Transverse colon (tissue), 4 donors: ENCODE measurements around the gene MOB1B. TPM values are rescaled to one million over a fixed set of nuclear protein-coding genes. Genes with fewer than 3 reads are reported as not detected.

Experiments
- DNase-seq: peaks from one replicate; pipeline ENCODE4 v3.0.0-alpha.2; 2019
- H3K27ac ChIP-seq, 4 donors: fragments of 200-600 bp; sonication (generic); 2 replicates each; pipeline ENCODE4 v1.5.1; 2016 to 2018; ENCODE audit warnings: inconsistent platforms in 4 of 4
- H3K27me3 ChIP-seq: fragments of 200-600 bp; sonication (generic); 2 replicates; pipeline ENCODE4 v1.5.1; 2017; ENCODE audit warnings: inconsistent platforms
- H3K36me3 ChIP-seq, 4 donors: fragments of 200-600 bp; sonication (generic); 2 replicates each; pipeline ENCODE4 v1.5.1; 2017 to 2019; ENCODE audit warnings: inconsistent platforms in 4 of 4
- H3K4me1 ChIP-seq, 4 donors: fragments of 200-600 bp; sonication (generic); 2 replicates each; pipeline ENCODE4 v1.5.1; 2017 to 2020; ENCODE audit warnings: inconsistent platforms in 4 of 4
- H3K4me3 ChIP-seq, 4 donors: fragments of 200-600 bp; sonication (generic); 1 replicate in 1 of 4; 2 replicates in 3 of 4; pipeline versions ENCODE4 v1.5.1 to v1.6.1; 2017 to 2019; ENCODE audit warnings: inconsistent platforms in 4 of 4
- H3K9me3 ChIP-seq, 2 donors: fragments of 200-600 bp; sonication (generic); 2 replicates each; pipeline ENCODE4 v1.5.1; 2017 to 2019; ENCODE audit warnings: inconsistent platforms in 2 of 2
- CTCF ChIP-seq, 5 experiments: fragments of 200-600 bp in 3 of 5; fragments of 450-650 bp in 2 of 5; sonication (generic) in 3 of 5; IDR thresholded peaks; 1 replicate in 2 of 5; 2 replicates in 3 of 5; pipeline ENCODE4 v1.5.1; 2016 to 2017; ENCODE audit warnings: antibody characterized with exemption in 5 of 5, inconsistent platforms in 3 of 5, mild to moderate bottlenecking in 2 of 5, moderate library complexity in 1 of 5
- EP300 ChIP-seq: sonication (generic); formaldehyde crosslinking; IDR thresholded peaks from one replicate; pipeline ENCODE4 v1.6.1; 2017; ENCODE audit warnings: antibody characterized with exemption, low read depth
- POLR2A ChIP-seq: fragments of 450-650 bp; IDR thresholded peaks from one replicate; pipeline ENCODE4 v1.6.1; 2016; ENCODE audit warnings: antibody characterized with exemption, mild to moderate bottlenecking, moderate library complexity
- POLR2AphosphoS5 ChIP-seq, 3 donors: sonication (generic); formaldehyde crosslinking; IDR thresholded peaks; one replicate each; pipeline ENCODE4 v1.6.1; 2016; ENCODE audit warnings: antibody characterized with exemption in 3 of 3
- WGBS, 2 donors: methylation state at CpG; one replicate each; pipeline ENCODE4 v1.1.5; 2018; ENCODE audit warnings: low coverage in 1 of 2; 5-methylcytosine and 5-hydroxymethylcytosine counted together
- in situ Hi-C, 4 donors: fragments of 200-750 bp; cut with MboI; loops; one replicate each; pipeline versions ENCODE4 v1.15.0 to v1.15.1; 2017; ENCODE audit warnings: low sequenced_read_pairs in 3 of 4, low pct_ligation_motif_present in 1 of 4, low pct_unique_long_range_greater_than_20kb in 1 of 4
- intact Hi-C: fragments of 100-400 bp; cut with DNase I; formaldehyde crosslinking; loops from one replicate; pipeline ENCODE4 v1.15.1; 2023; ENCODE audit warnings: low total_unique reads
- total RNA-seq, 4 donors: library from RNA; depleted of rRNA; stranded (reverse); fragments of >200 nt; gene quantifications; one replicate each; pipeline ENCODE4 v1.1.0, GENCODE V29; 2016

The MOB1B gene
- total RNA-seq, 4 donors from 2014 or later: 6.7 to 15.4 (median 11.0) TPM

DNA sequence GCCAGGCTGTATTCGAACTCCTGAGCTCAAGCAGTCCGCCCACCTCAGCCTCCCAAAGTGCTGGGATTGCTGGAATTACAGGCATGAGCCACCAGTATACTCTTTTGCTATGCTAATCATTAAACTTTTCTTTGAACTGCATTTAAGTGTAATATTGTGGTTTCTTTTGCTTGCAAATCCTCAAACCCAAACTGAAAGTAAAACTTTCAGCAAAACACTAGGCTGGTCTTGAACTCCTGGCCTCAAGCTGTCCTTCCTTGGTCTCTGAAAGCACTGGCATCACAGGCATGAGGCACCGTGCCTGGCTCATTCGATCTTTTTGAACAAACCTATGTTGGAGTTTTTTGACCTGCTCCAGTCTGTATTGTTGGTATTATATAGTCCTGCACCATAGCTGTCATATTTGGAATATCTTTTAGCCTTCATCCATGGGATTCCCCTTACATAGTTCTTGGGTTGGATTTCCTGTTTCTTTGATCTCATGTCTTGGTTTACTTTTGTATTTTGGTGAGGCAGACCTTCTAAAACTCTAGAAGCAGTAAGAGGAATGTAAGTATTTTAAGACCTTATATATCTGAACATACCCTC is 34.1 kb downstream of the MOB1B start:
- no peak overlapping the region for H3K27ac ChIP-seq
- H3K4me1 ChIP-seq: peaks cover 0 to 3% (median 0%) of the 10 kb centered on the region in 4 donors
- intact Hi-C loops (no loop called here), in situ Hi-C loops (no loop called here)
- TF ChIP-seq POLR2AphosphoS5 (IDR thresholded peaks at IDR 0.05): no peak
- TF ChIP-seq EP300: no peak
- no peak for TF ChIP-seq CTCF (IDR thresholded peaks at IDR 0.05)
- no peak for TF ChIP-seq POLR2A
- no peaks in the 10 kb centered on the region for H3K27me3 ChIP-seq
- 92% methylated on average over 4 of the region's 4 CpGs; no CpG with 5 or more reads in 1 of the 2 donors for WGBS, 2 donors
- no peaks in the 10 kb centered on the region for H3K9me3 ChIP-seq
- no peaks in the 10 kb centered on the region for H3K36me3 ChIP-seq
- no peak for DNase-seq
- H3K4me3 ChIP-seq: no peak overlapping the region

DNA sequence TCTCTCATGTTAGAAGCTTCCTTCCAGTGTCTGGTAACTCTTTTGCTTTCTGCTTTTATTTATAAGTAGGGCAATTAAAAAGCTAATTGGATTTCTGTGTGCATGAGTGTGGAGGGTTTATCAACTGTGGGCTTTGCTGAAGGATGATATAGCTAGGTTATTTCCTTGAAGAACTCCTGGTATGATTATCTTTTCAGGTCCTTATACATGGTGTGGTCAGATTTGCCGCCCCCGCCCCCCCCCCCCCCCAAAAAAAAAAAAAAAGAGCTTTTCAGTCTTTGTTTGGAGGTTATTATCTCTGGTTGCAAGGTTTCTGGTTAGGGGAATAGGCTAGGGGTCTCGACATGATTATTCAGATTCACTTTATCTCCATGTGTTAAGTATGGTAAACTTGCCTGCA is 35.9 kb downstream of the MOB1B start:
- no peaks in the 10 kb centered on the region for H3K36me3 ChIP-seq
- H3K9me3 ChIP-seq: no peaks in the 10 kb centered on the region
- no peak for DNase-seq
- no peak for TF ChIP-seq POLR2A
- TF ChIP-seq EP300: no peak
- TF ChIP-seq CTCF (IDR thresholded peaks at IDR 0.05): no peak
- no peak for TF ChIP-seq POLR2AphosphoS5 (IDR thresholded peaks at IDR 0.05)
- H3K4me3 ChIP-seq: no peak overlapping the region
- in situ Hi-C loops (no loop called here), intact Hi-C loops (no loop called here)
- 84 to 100% methylated on average over 1 to 3 of the region's 3 CpGs for WGBS, 2 donors
- no peak overlapping the region for H3K27ac ChIP-seq
- no peaks in the 10 kb centered on the region for H3K4me1 ChIP-seq
- no peaks in the 10 kb centered on the region for H3K27me3 ChIP-seq

DNA sequence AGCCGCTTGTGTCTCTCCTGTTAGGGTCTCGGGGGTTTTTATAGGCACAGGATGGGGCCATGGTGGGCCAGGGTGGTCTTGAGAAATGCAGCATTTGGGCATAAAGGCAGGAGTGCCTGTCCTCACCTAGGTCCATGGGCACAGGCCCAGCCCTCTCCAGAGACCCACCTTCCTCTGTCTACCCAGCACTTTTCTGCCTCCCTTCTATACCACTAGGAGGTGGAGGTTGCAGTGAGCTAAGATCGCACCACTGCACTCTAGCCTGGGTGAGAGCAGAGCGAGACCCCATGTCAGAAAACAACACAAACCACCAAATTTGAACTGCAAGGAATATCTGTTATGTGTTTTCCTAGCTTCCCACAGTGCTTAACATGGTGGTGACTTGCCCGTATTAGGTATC is 38.0 kb downstream of the MOB1B start:
- TF ChIP-seq POLR2A (no peak), EP300 (no peak), CTCF (IDR thresholded peaks at IDR 0.05) (no peak), POLR2AphosphoS5 (IDR thresholded peaks at IDR 0.05) (no peak)
- WGBS, 2 donors: 95 to 100% methylated on average over 2 to 5 of the region's 5 CpGs
- DNase-seq: no peak
- H3K9me3 ChIP-seq: no peaks in the 10 kb centered on the region
- H3K36me3 ChIP-seq: no peaks in the 10 kb centered on the region
- H3K27ac ChIP-seq: no peak overlapping the region
- no peaks in the 10 kb centered on the region for H3K27me3 ChIP-seq
- peaks cover 0 to under 1% (median 0%) of the 10 kb centered on the region in 4 donors for H3K4me1 ChIP-seq
- H3K4me3 ChIP-seq: no peak overlapping the region
- intact Hi-C loops: no loop called here
- in situ Hi-C loops: no loop called here

GRCh38 chr4:70943114-70943513 is 40.9 kb downstream of the MOB1B start:
- TF ChIP-seq CTCF (IDR thresholded peaks at IDR 0.05): no peak
- no peak for TF ChIP-seq EP300
- TF ChIP-seq POLR2AphosphoS5 (IDR thresholded peaks at IDR 0.05): no peak
- TF ChIP-seq POLR2A: no peak
- intact Hi-C loops: no loop called here
- in situ Hi-C loops: no loop called here
- Histone ChIP-seq H3K27ac (no peak overlapping the region), H3K4me1 (peaks cover 0 to 8% (median 2%) of the 10 kb centered on the region in 4 donors), H3K4me3 (no peak overlapping the region), H3K36me3 (no peaks in the 10 kb centered on the region), H3K9me3 (no peaks in the 10 kb centered on the region), H3K27me3 (no peaks in the 10 kb centered on the region)
- DNase-seq: no peak
